Breast epithelium (tissue), 4 donors: Measurements from ENCODE around the gene PIWIL1. TPM values are rescaled to one million over a fixed set of nuclear protein-coding genes. Genes with fewer than 3 reads are reported as not detected.

Experiments
- DNase-seq, 2 donors: peaks; one replicate each; pipeline ENCODE4 v3.0.0-alpha.2; 2019; ENCODE audit warnings: low spot score in 2 of 2
- H3K27ac ChIP-seq, 2 donors: fragments of 200-600 bp; sonication (generic) in 1 of 2; one replicate each; pipeline ENCODE4 v1.5.1; 2016 to 2019; ENCODE audit warnings: mild to moderate bottlenecking in 1 of 2
- H3K27me3 ChIP-seq, 2 donors: fragments of 200-600 bp; sonication (generic) in 1 of 2; one replicate each; pipeline versions ENCODE4 v1.5.1 to v1.6.0; 2017 to 2019; ENCODE audit warnings: control low read depth in 1 of 2, mild to moderate bottlenecking in 1 of 2
- H3K36me3 ChIP-seq: fragments of 200-600 bp; one replicate; pipeline ENCODE4 v1.5.1; 2019
- H3K4me1 ChIP-seq, 2 donors: fragments of 200-600 bp; sonication (generic); one replicate each; pipeline ENCODE4 v1.5.1; 2016 to 2019; ENCODE audit warnings: control low read depth in 1 of 2
- H3K4me3 ChIP-seq, 3 donors: fragments of 200-600 bp; sonication (generic); 1 replicate in 2 of 3; 2 replicates in 1 of 3; pipeline ENCODE4 v1.5.1; 2016 to 2019; ENCODE audit warnings: mild to moderate bottlenecking in 3 of 3, moderate library complexity in 2 of 3
- H3K9me3 ChIP-seq, 2 donors: fragments of 200-600 bp; sonication (generic) in 1 of 2; one replicate each; pipeline ENCODE4 v1.5.1; 2016 to 2019; ENCODE audit warnings: control low read depth in 1 of 2
- POLR2A ChIP-seq: fragments of 450-650 bp; IDR thresholded peaks from one replicate; pipeline ENCODE4 v1.6.1; 2016; ENCODE audit warnings: antibody characterized with exemption, mild to moderate bottlenecking, moderate library complexity
- POLR2AphosphoS5 ChIP-seq, 3 donors: sonication (generic); formaldehyde crosslinking; IDR thresholded peaks; one replicate each; pipeline ENCODE4 v1.6.1; 2017; ENCODE audit warnings: antibody characterized with exemption in 3 of 3
- intact Hi-C: fragments of 100-400 bp; cut with DNase I; formaldehyde crosslinking; loops from one replicate; pipeline ENCODE4 v1.15.1; 2023; ENCODE audit warnings: low total_unique reads
- total RNA-seq, 3 donors: library from RNA; depleted of rRNA; stranded (reverse); fragments of >200 nt; gene quantifications; one replicate each; pipeline ENCODE4 v1.1.0, GENCODE V29; 2016
- TF ChIP-seq, protein P1 (sequence below), 3 donors: fragments of 450-650 bp; IDR thresholded peaks; one replicate each; pipeline ENCODE4 v1.5.1; 2016 to 2017; ENCODE audit warnings: antibody characterized with exemption in 3 of 3, mild to moderate bottlenecking in 3 of 3, moderate library complexity in 3 of 3

PIWIL1 gene
- total RNA-seq, 3 donors from 2014 or later = under 0.01 TPM; not detected in 2

- H3K27me3 ChIP-seq = no peaks in the 10 kb centered on the region
- H3K27ac ChIP-seq = no peak overlapping the region
- no peak overlapping the region for H3K4me3 ChIP-seq
- intact Hi-C loops = no loop called here
- no peak for DNase-seq
- no peaks in the 10 kb centered on the region for H3K9me3 ChIP-seq
- H3K36me3 ChIP-seq = no peaks in the 10 kb centered on the region
- TF ChIP-seq POLR2AphosphoS5 (IDR thresholded peaks at IDR 0.05) (no peak), POLR2A (no peak)
- TF ChIP-seq, protein P1, sequence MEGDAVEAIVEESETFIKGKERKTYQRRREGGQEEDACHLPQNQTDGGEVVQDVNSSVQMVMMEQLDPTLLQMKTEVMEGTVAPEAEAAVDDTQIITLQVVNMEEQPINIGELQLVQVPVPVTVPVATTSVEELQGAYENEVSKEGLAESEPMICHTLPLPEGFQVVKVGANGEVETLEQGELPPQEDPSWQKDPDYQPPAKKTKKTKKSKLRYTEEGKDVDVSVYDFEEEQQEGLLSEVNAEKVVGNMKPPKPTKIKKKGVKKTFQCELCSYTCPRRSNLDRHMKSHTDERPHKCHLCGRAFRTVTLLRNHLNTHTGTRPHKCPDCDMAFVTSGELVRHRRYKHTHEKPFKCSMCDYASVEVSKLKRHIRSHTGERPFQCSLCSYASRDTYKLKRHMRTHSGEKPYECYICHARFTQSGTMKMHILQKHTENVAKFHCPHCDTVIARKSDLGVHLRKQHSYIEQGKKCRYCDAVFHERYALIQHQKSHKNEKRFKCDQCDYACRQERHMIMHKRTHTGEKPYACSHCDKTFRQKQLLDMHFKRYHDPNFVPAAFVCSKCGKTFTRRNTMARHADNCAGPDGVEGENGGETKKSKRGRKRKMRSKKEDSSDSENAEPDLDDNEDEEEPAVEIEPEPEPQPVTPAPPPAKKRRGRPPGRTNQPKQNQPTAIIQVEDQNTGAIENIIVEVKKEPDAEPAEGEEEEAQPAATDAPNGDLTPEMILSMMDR (IDR thresholded peaks at IDR 0.05) = no peak
- H3K4me1 ChIP-seq = no peaks in the 10 kb centered on the region
Observed at GRCh38 chr12:130405332-130405731, 67.6 kb downstream of the PIWIL1 start.

GRCh38 chr12:130412384-130412783, 74.7 kb downstream of the PIWIL1 start:
- H3K4me3 ChIP-seq = no peak overlapping the region
- no peaks in the 10 kb centered on the region for H3K9me3 ChIP-seq
- no peak overlapping the region for H3K27ac ChIP-seq
- no peaks in the 10 kb centered on the region for H3K36me3 ChIP-seq
- intact Hi-C loops = loop anchor here (5.0 kb wide), 1 partner anchor 65 kb away; no protein-coding TSS in a partner anchor
- H3K27me3 ChIP-seq = no peaks in the 10 kb centered on the region
- no peak for DNase-seq
- H3K4me1 ChIP-seq = no peaks in the 10 kb centered on the region
- TF ChIP-seq POLR2A = no peak
- TF ChIP-seq, protein P1 (IDR thresholded peaks at IDR 0.05) = no peak
- no peak for TF ChIP-seq POLR2AphosphoS5 (IDR thresholded peaks at IDR 0.05)

DNA sequence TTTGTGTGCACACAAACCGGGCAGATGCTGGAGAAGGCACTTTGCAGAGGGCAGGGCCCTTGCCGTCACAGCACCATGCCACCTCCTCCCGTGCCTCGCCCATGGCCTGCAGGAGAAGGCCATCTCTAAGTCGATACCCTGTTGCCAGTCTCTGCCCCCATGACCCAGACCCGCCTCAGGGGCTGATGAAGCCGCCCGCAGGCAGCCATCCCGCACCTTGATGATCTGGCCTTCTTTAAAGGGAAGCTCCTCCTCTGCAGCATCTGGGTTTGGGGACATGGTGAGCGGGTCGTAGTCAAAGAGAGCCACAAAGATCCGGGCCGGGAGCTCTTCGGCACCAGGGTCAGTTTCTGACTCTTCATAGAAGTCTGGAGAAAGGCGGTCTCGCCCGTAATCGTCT, 76.2 kb downstream of the PIWIL1 start:
- Histone ChIP-seq H3K4me3 (no peak overlapping the region), H3K27me3 (no peaks in the 10 kb centered on the region), H3K4me1 (no peaks in the 10 kb centered on the region), H3K9me3 (no peaks in the 10 kb centered on the region), H3K27ac (no peak overlapping the region), H3K36me3 (no peaks in the 10 kb centered on the region)
- intact Hi-C loops = loop anchor here (5.0 kb wide), 1 partner anchor 67 kb away; no protein-coding TSS in a partner anchor
- TF ChIP-seq, protein P1 (IDR thresholded peaks at IDR 0.05) = no peak
- TF ChIP-seq POLR2AphosphoS5 (IDR thresholded peaks at IDR 0.05) (no peak), POLR2A (no peak)
- no peak for DNase-seq

DNA sequence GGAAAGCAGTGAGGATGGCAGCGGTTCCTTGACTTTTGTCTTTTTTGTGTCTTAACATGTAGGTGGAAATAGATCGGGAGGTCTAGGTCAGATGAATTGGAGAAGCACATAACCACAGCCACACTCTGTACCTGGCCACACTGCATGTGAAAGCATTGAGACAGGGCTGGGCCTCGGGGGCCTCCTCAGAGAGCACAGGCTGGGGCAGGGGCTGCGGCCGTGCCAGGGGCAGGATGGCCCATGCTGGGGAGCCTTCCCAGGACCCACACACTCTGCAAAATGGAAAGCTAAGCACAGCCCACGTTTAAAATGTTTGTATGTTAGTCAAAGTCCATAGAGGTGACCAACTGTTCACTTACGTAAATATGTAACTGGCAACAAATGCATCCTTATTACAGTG, 76.7 kb downstream of the PIWIL1 start:
- Histone ChIP-seq H3K27ac (no peak overlapping the region), H3K4me1 (no peaks in the 10 kb centered on the region), H3K9me3 (no peaks in the 10 kb centered on the region), H3K27me3 (no peaks in the 10 kb centered on the region), H3K4me3 (no peak overlapping the region), H3K36me3 (no peaks in the 10 kb centered on the region)
- no peak for DNase-seq
- TF ChIP-seq, protein P1 (IDR thresholded peaks at IDR 0.05) = no peak
- TF ChIP-seq POLR2A (no peak), POLR2AphosphoS5 (IDR thresholded peaks at IDR 0.05) (no peak)
- intact Hi-C loops = loop anchor here (5.0 kb wide), 1 partner anchor 67 kb away; no protein-coding TSS in a partner anchor

- Histone ChIP-seq H3K27me3 (no peaks in the 10 kb centered on the region), H3K36me3 (no peaks in the 10 kb centered on the region), H3K4me1 (no peaks in the 10 kb centered on the region), H3K9me3 (no peaks in the 10 kb centered on the region), H3K4me3 (no peak overlapping the region), H3K27ac (no peak overlapping the region)
- intact Hi-C loops = no loop called here
- TF ChIP-seq POLR2AphosphoS5 (IDR thresholded peaks at IDR 0.05) = no peak
- TF ChIP-seq, protein P1 (IDR thresholded peaks at IDR 0.05) = no peak
- no peak for TF ChIP-seq POLR2A
- no peak for DNase-seq
Observed at GRCh38 chr12:130418251-130418650, 80.6 kb downstream of the PIWIL1 start.
